Gastrocnemius medialis (tissue), 4 donors: Measurements from ENCODE around the gene THRAP3. TPM values are rescaled to one million over a fixed set of nuclear protein-coding genes. Genes with fewer than 3 reads are reported as not detected.

Experiments
- ATAC-seq, 2 donors: fragments of 150-250 bp; one replicate each; pipeline ENCODE4 v1.9.1; 2016
- DNase-seq, 2 donors: peaks; one replicate each; pipeline ENCODE4 v3.0.0-alpha.2; 2019
- H3K27ac ChIP-seq, 4 donors: fragments of 200-600 bp; sonication (generic); 1 replicate in 1 of 4; 2 replicates in 3 of 4; pipeline ENCODE4 v1.5.1; 2016 to 2018; ENCODE audit warnings: mild to moderate bottlenecking in 2 of 4, moderate library complexity in 1 of 4
- H3K27me3 ChIP-seq, 3 donors: fragments of 200-600 bp; sonication (generic) in 2 of 3; 1 replicate in 1 of 3; 2 replicates in 2 of 3; pipeline versions ENCODE4 v1.5.1 to v1.6.0; 2016 to 2019; ENCODE audit warnings: mild to moderate bottlenecking in 1 of 3, moderate library complexity in 1 of 3
- H3K36me3 ChIP-seq, 2 donors: fragments of 200-600 bp; sonication (generic) in 1 of 2; one replicate each; pipeline ENCODE4 v1.5.1; 2017 to 2018
- H3K4me1 ChIP-seq, 2 donors: fragments of 200-600 bp; sonication (generic) in 1 of 2; one replicate each; pipeline ENCODE4 v1.5.1; 2016 to 2017; ENCODE audit warnings: mild to moderate bottlenecking in 2 of 2
- H3K4me3 ChIP-seq, 4 donors: fragments of 200-600 bp; sonication (generic) in 3 of 4; 1 replicate in 1 of 4; 2 replicates in 3 of 4; pipeline ENCODE4 v1.5.1; 2016 to 2019; ENCODE audit warnings: mild to moderate bottlenecking in 2 of 4
- H3K9me3 ChIP-seq, 3 donors: fragments of 200-600 bp; sonication (generic) in 2 of 3; 1 replicate in 1 of 3; 2 replicates in 2 of 3; pipeline ENCODE4 v1.5.1; 2016 to 2019
- CTCF ChIP-seq, 5 experiments: fragments of 450-650 bp in 3 of 5; fragments of 200-600 bp in 2 of 5; sonication (generic) in 2 of 5; IDR thresholded peaks in 4 of 5; conservative IDR thresholded peaks in 1 of 5; 1 replicate in 4 of 5; 2 replicates in 1 of 5; pipeline ENCODE4 v1.5.1; 2016 to 2019; ENCODE audit warnings: antibody characterized with exemption in 5 of 5, mild to moderate bottlenecking in 3 of 5, moderate library complexity in 3 of 5
- POLR2A ChIP-seq, 2 donors: fragments of 450-650 bp; IDR thresholded peaks; one replicate each; pipeline ENCODE4 v1.6.1; 2017; ENCODE audit warnings: antibody characterized with exemption in 2 of 2, mild to moderate bottlenecking in 2 of 2, moderate library complexity in 2 of 2
- in situ Hi-C, 4 donors: fragments of 200-750 bp; cut with MboI; loops; one replicate each; pipeline versions ENCODE4 v1.15.0 to v1.8.0; 2017; ENCODE audit warnings: low sequenced_read_pairs in 4 of 4
- intact Hi-C: fragments of 100-400 bp; cut with DNase I; formaldehyde crosslinking; loops from one replicate; pipeline ENCODE4 v1.15.1; 2023; ENCODE audit warnings: low total_unique reads
- total RNA-seq, 4 donors: library from RNA; depleted of rRNA; stranded (reverse); fragments of >200 nt; gene quantifications; one replicate each; pipeline versions ENCODE4 v1.1.0 to v1.2.3, GENCODE V29; 2016

The THRAP3 gene
- total RNA-seq, 4 donors from 2014 or later: 88.2 to 174 (median 146) TPM

GRCh38 chr1:36206323-36206858 lies 17.9 kb upstream of the THRAP3 start:
- H3K4me1 ChIP-seq: peaks cover 55 to 71% of the 10 kb centered on the region in 2 donors
- no peak for DNase-seq
- intact Hi-C loops: no loop called here
- H3K4me3 ChIP-seq: no peak overlapping the region
- ATAC-seq: no peak
- H3K27ac ChIP-seq: peak overlapping the region; percentile 78 to 96 (median 91)
- no peaks in the 10 kb centered on the region for H3K36me3 ChIP-seq
- TF ChIP-seq POLR2A (IDR thresholded peaks at IDR 0.05) (no peak), CTCF (IDR thresholded peaks at IDR 0.05 in 4 of 5, conservative IDR thresholded peaks at IDR 0.05 in 1 of 5) (no peak)
- H3K27me3 ChIP-seq: no peaks in the 10 kb centered on the region
- H3K9me3 ChIP-seq: no peaks in the 10 kb centered on the region
- in situ Hi-C loops: loop anchor here in 1 of 4 donors (10.0 kb wide), 1 partner anchor 78 kb away; no protein-coding TSS in a partner anchor

GRCh38 chr1:36207339-36207738 lies 16.9 kb upstream of the THRAP3 start:
- no peaks in the 10 kb centered on the region for H3K36me3 ChIP-seq
- H3K4me1 ChIP-seq: peaks cover 48 to 70% of the 10 kb centered on the region in 2 donors
- ATAC-seq (peak in 1 of 2 donors; percentile 18), DNase-seq (peak; percentile 62 to 77)
- intact Hi-C loops (no loop called here), in situ Hi-C loops (loop anchor here in 1 of 4 donors (10.0 kb wide), 1 partner anchor 77 kb away; no protein-coding TSS in a partner anchor)
- TF ChIP-seq POLR2A (IDR thresholded peaks at IDR 0.05) (peak in 1 of 2 donors; percentile 55), CTCF (IDR thresholded peaks at IDR 0.05 in 4 of 5, conservative IDR thresholded peaks at IDR 0.05 in 1 of 5) (no peak)
- H3K27ac ChIP-seq: peak overlapping the region; percentile 78 to 96 (median 91)
- no peaks in the 10 kb centered on the region for H3K27me3 ChIP-seq
- H3K4me3 ChIP-seq: peak overlapping the region in 3 of 4 donors; percentile 14 to 52 (median 50)
- H3K9me3 ChIP-seq: no peaks in the 10 kb centered on the region

- peak; percentile 38 to 74 for DNase-seq
- Histone ChIP-seq H3K27ac (peak overlapping the region; percentile 80 to 96 (median 91)), H3K36me3 (no peaks in the 10 kb centered on the region), H3K4me1 (peaks cover 37 to 55% of the 10 kb centered on the region in 2 donors), H3K9me3 (no peaks in the 10 kb centered on the region), H3K4me3 (peak overlapping the region in 2 of 4 donors; percentile 50 to 52), H3K27me3 (no peaks in the 10 kb centered on the region)
- peak; percentile 66 to 73 for ATAC-seq
- in situ Hi-C loops (loop anchor here in 1 of 4 donors (10.0 kb wide), 1 partner anchor 76 kb away; no protein-coding TSS in a partner anchor), intact Hi-C loops (loop anchor here (2.0 kb wide), 1 partner anchor 74 kb away; no protein-coding TSS in a partner anchor)
- TF ChIP-seq POLR2A (IDR thresholded peaks at IDR 0.05) (no peak), CTCF (IDR thresholded peaks at IDR 0.05 in 4 of 5, conservative IDR thresholded peaks at IDR 0.05 in 1 of 5) (peak in 1 of 5 experiments; percentile 3)
Observed at GRCh38 chr1:36208978-36209703, 15.1 kb upstream of the THRAP3 start.

- intact Hi-C loops (no loop called here), in situ Hi-C loops (no loop called here)
- no peak overlapping the region for H3K27ac ChIP-seq
- H3K4me3 ChIP-seq: no peak overlapping the region
- no peaks in the 10 kb centered on the region for H3K9me3 ChIP-seq
- ATAC-seq: no peak
- H3K27me3 ChIP-seq: no peaks in the 10 kb centered on the region
- DNase-seq: no peak
- no peaks in the 10 kb centered on the region for H3K36me3 ChIP-seq
- no peak for TF ChIP-seq POLR2A (IDR thresholded peaks at IDR 0.05)
- TF ChIP-seq CTCF (IDR thresholded peaks at IDR 0.05 in 4 of 5, conservative IDR thresholded peaks at IDR 0.05 in 1 of 5): no peak
- H3K4me1 ChIP-seq: peaks cover 24 to 35% of the 10 kb centered on the region in 2 donors
Observed at GRCh38 chr1:36211307-36211706, 12.9 kb upstream of the THRAP3 start.
